SH-SY5Y (cell line): Measurements from ENCODE around the gene SUCO.

Experiments
- GATA2 ChIP-seq: IDR thresholded peaks from 2 replicates; pipeline ENCODE4 v1.6.1; 2011; ENCODE audit warnings: mild to moderate bottlenecking, low read depth, low read length
- GATA3 ChIP-seq: IDR thresholded peaks from 2 replicates; pipeline ENCODE4 v1.6.1; 2011; ENCODE audit warnings: low read depth, mild to moderate bottlenecking, low read length, moderate library complexity

DNA sequence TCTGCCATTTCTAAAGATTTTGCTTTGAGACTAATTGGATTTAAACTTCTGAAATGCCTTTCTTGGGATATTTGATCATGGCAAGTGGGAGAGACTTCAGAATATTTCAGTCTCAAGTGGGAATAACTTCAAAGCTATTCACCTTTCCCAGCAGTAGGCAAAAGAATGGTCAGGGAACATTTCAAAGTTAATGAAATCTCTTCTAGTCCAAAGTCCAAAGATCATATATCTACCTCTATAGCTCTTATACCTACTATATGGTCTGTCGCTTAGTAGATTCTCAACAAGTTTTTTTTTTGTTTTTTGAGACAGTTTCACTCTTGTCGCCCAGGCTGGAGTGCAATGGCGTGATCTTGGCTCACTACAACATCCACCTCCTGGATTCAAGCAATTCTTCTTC is 44.6 kb upstream of the SUCO start:
- no peak for TF ChIP-seq GATA2
- no peak for TF ChIP-seq GATA3
